PC-3 (cell line): ENCODE results near the gene DYNC1LI1.

Experiments used
- EZH2 ChIP-seq: fragments of 300-600 bp; sonication (generic); IDR thresholded peaks from one replicate; pipeline ENCODE4 v1.6.1; 2017; ENCODE audit warnings: antibody characterized with exemption, mild to moderate bottlenecking, low read length; ENCODE audit not compliant: unreplicated experiment
- EZH2phosphoT487 ChIP-seq: fragments of 300-600 bp; sonication (generic); IDR thresholded peaks from 2 replicates; pipeline ENCODE4 v1.6.1; 2018; ENCODE audit warnings: mild to moderate bottlenecking, antibody characterized with exemption, low read length, borderline replicate concordance
- TF ChIP-seq, protein P1 (sequence below): fragments of 300-600 bp; sonication (generic); conservative IDR thresholded peaks from 2 replicates; pipeline ENCODE4 v1.5.1; 2017; ENCODE audit warnings: antibody characterized with exemption, low read depth, mild to moderate bottlenecking, low read length

GRCh38 chr3:32552013-32552412 lies 18.6 kb downstream of the DYNC1LI1 start:
- TF ChIP-seq, protein P1, sequence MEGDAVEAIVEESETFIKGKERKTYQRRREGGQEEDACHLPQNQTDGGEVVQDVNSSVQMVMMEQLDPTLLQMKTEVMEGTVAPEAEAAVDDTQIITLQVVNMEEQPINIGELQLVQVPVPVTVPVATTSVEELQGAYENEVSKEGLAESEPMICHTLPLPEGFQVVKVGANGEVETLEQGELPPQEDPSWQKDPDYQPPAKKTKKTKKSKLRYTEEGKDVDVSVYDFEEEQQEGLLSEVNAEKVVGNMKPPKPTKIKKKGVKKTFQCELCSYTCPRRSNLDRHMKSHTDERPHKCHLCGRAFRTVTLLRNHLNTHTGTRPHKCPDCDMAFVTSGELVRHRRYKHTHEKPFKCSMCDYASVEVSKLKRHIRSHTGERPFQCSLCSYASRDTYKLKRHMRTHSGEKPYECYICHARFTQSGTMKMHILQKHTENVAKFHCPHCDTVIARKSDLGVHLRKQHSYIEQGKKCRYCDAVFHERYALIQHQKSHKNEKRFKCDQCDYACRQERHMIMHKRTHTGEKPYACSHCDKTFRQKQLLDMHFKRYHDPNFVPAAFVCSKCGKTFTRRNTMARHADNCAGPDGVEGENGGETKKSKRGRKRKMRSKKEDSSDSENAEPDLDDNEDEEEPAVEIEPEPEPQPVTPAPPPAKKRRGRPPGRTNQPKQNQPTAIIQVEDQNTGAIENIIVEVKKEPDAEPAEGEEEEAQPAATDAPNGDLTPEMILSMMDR: no peak
- TF ChIP-seq EZH2 (no peak), EZH2phosphoT487 (no peak)
